ENCODE data around the gene AP5M1. TPM values are rescaled to one million over a fixed set of nuclear protein-coding genes. Genes with fewer than 3 reads are reported as not detected.
"Not testable (repeated sequence)": the region's sequence is repeated elsewhere in the genome, so short reads cannot be mapped to it uniquely, and the experiment has no call there.

AP5M1 gene
- total RNA-seq, 2 donors from 2014 or later = 24.7 to 30.9 TPM

DNA sequence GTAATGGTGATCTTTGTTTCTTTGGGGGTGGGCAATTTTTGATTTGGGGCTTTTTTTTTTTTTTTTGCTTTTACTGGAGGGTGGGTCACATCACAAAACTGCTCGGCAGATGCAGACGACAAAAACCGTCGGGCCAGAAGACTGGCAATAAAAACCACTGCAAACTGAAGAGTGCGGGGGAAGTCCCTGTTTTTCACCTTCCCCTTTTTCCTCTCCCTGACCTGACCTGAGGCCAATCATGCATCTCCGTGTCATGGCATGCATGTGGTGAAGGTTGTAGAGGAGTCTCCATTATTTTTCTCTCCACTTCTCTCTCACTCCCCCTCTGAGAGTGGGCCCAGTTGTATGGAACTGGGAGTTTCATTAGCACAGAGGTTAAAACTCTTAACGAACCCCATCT is 57.5 kb downstream of the AP5M1 start:
- Mint-ChIP-seq H3K27ac (no peak overlapping the region), H3K36me3 (no peaks in the 10 kb centered on the region), H3K9me3 (no peaks in the 10 kb centered on the region)
- DNase-seq (ENCODE audit: low spot score in 2 of 2) (no peak), ATAC-seq (no peak)

DNA sequence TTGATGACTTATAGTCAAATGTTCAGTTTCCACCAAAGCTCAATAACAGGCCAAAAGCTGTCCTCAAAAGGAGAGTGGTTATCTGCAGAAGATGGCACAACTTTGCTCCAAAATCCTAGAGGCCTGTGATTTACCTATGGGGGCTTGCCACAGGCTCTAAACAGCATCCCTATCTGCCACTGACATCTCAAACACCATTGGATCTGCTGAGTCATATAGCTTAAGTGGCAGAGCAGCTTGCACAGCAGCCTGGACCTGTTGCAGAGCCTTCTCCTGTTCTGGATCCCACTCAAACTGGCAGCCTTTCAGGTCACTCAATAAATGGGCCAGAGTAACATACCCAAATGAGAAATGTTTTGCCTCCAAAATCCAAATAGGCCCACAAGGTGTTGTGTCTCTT is 61.1 kb downstream of the AP5M1 start:
- H3K27ac Mint-ChIP-seq = no peak overlapping the region
- no peak for DNase-seq (ENCODE audit: low spot score in 2 of 2)
- peaks cover 5 to 6% of the 10 kb centered on the region in 2 donors for H3K36me3 Mint-ChIP-seq
- no peak for ATAC-seq
- H3K9me3 Mint-ChIP-seq = peaks cover 5 to 6% of the 10 kb centered on the region in 2 donors

DNA sequence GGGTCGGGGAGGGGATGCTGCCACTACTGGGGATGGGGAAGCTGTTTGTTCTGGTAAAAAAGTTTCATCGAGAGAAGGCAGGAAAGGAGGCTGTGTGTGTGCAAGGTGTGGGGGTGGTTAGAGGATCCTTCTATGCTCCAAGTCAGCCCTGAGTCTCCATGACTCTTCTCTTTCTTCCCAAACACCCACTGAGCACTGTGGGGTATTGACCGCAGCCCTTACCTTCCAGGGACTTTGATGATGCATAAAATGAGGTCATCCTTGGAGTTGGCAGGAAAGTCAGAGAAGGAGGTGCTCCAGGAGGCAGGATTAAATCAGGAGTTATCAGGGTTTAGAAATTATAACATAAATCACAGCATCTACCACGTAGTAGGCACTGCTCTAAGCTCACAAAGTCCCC is 63.7 kb downstream of the AP5M1 start:
- not testable (repeated sequence) for ATAC-seq; H3K27ac Mint-ChIP-seq; DNase-seq (ENCODE audit: low spot score in 2 of 2)
- Mint-ChIP-seq H3K9me3 (peaks cover 13 to 17% of the 10 kb centered on the region in 2 donors), H3K36me3 (peaks cover 7 to 12% of the 10 kb centered on the region in 2 donors)

DNA sequence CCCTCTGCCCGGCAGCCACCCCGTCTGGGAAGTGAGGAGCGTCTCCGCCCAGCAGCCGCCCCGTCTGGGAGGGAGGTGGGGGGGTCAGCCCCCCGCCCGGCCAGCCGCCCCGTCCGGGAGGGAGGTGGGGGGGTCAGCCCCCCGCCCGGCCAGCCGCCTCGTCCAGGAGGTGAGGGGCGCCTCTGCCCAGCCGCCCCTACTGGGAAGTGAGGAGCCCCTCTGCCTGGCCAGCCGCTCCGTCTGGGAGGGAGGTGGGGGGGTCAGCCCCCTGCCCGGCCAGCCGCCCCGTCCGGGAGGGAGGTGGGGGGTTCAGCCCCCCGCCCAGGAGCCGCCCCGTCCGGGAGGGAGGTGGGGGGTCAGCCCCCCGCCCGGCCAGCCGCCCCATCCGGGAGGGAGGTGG is 65.0 kb downstream of the AP5M1 start:
- Mint-ChIP-seq H3K9me3 (peaks cover 13 to 17% of the 10 kb centered on the region in 2 donors), H3K36me3 (peaks cover 7 to 12% of the 10 kb centered on the region in 2 donors)
- not testable (repeated sequence) for ATAC-seq; H3K27ac Mint-ChIP-seq; DNase-seq (ENCODE audit: low spot score in 2 of 2)

DNA sequence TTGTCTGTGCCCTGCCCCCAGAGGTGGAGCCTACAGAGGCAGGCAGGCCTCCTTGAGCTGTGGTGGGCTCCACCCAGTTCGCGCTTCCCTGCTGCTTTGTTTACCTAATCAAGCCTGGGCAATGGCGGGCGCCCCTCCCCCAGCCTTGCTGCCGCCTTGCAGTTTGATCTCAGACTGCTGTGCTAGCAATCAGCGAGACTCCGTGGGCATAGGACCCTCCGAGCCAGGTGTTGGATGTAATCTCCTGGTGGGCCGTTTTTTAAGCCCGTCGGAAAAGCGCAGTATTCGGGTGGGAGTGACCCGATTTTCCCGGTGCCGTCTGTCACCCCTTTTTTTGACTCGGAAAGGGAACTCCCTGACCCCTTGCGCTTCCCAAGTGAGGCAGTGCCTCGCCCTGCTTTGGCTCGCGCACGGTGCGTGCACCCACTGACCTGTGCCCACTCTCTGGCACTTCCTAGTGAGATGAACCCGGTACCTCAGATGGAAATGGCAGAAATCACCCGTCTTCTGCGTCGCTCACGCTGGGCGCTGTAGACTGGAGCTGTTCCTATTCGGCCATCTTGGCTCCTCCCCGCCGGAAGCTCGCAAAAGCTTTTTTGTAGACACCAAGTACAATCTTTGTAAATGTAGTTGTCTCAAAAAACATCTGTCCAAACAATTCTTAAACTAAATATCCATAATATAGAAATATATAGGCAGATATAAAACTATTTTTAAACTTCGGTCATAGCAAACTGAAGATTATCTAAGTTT is 75.0 kb downstream of the AP5M1 start:
- H3K27ac Mint-ChIP-seq; H3K9me3 Mint-ChIP-seq; ATAC-seq; H3K36me3 Mint-ChIP-seq; DNase-seq (ENCODE audit: low spot score in 2 of 2): not testable (repeated sequence)

DNA sequence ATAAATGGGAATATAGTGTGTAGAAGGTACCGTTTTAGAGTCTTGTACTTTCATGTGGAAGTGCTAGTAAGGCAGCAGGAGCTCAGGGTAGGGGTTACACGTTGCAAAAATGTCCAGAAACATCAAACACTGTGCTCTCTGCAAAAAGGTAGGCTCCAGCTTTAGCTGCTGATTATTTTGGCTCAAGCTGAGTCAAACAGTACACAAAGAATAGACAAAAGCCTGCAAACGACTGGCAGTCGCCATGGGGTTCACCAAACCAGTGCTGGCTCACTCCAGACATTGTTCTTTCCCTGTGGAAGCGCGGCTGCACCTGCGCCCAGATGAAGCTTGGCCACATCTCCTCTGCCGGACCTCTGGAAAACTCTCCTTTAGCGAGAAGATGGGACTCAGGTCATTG is 76.3 kb downstream of the AP5M1 start:
- no peak for ATAC-seq
- DNase-seq (ENCODE audit: low spot score in 2 of 2) = no peak
- H3K9me3 Mint-ChIP-seq = no peaks in the 10 kb centered on the region

DNA sequence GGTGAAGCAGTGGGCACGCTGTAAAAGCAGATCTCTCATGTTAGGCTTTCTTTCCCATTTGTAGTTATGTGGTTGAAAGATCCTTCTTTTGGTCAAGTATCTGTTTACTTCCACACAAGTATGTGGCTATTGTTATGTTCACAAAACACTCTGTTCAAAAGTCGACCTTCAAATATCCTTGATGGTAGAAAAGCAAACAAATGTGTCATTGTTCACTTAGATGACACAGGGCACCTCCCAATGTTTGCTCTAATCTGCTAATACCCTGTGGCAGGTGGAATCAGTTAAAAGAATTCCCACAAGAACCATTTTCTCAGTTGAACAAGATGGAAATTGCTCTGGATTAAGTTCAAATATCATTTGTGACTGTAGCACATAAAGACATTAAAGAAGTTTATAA is 78.0 kb downstream of the AP5M1 start:
- H3K9me3 Mint-ChIP-seq = no peaks in the 10 kb centered on the region
- DNase-seq (ENCODE audit: low spot score in 2 of 2) (no peak), ATAC-seq (no peak)
- H3K36me3 Mint-ChIP-seq = peaks cover 0 to 4% of the 10 kb centered on the region in 2 donors
- H3K27ac Mint-ChIP-seq = no peak overlapping the region

More for the DNA sequence above, 76.3 kb downstream of the AP5M1 start:
- peaks cover 0 to 4% of the 10 kb centered on the region in 2 donors for H3K36me3 Mint-ChIP-seq
- no peak overlapping the region for H3K27ac Mint-ChIP-seq

Other genes starting within 250 kb of the AP5M1 start
- 10 to 100 TPM; 71.2 to 80.4 TPM for gene EXOC5, start 66 bp upstream of the AP5M1 start, total RNA-seq
- 10 to 100 TPM; 14.5 to 15.7 TPM for gene NAA30, start 121.6 kb downstream of the AP5M1 start, total RNA-seq
- gene CCDC198, start 224.9 kb downstream of the AP5M1 start, total RNA-seq = not detected

All from activated naive CD4-positive, alpha-beta T cell treated with anti-CD3 and anti-CD28 coated beads, Interleukin-2, amount 50 U/mL, for 72 hours (primary cell).